Heart right ventricle (tissue), 16 donors: Measurements from ENCODE around the gene PPM1N. TPM values are rescaled to one million over a fixed set of nuclear protein-coding genes. Genes with fewer than 3 reads are reported as not detected.
A peak's percentile ranks its signal among the peaks of the same experiment; 100 is the strongest.

ENCODE experiments used
- ATAC-seq, 8 donors: fragments of 200-7000 bp; cut with Tn5 transposase; one replicate each; pipeline ENCODE4 v1.9.1; 2020; ENCODE audit warnings: mild to moderate bottlenecking in 8 of 8, moderate library complexity in 8 of 8, moderate number of reproducible peaks in 1 of 8
- DNase-seq, 2 donors: peaks; one replicate each; pipeline ENCODE4 v3.0.0-alpha.2; 2020
- H3K27ac ChIP-seq, 10 donors: fragments of 200-600 bp; sonication (generic) in 2 of 10; one replicate each; pipeline versions ENCODE4 v1.5.0 to v1.8.0; 2020 to 2022; ENCODE audit warnings: mild to moderate bottlenecking in 3 of 10
- H3K27me3 ChIP-seq, 7 donors: fragments of 200-600 bp; one replicate each; pipeline ENCODE4 v1.8.0; 2021 to 2022; ENCODE audit warnings: mild to moderate bottlenecking in 2 of 7
- H3K36me3 ChIP-seq, 9 donors: fragments of 200-600 bp; sonication (generic) in 1 of 9; one replicate each; pipeline versions ENCODE4 v1.5.0 to v1.8.0; 2020 to 2022; ENCODE audit warnings: mild to moderate bottlenecking in 2 of 9
- H3K4me1 ChIP-seq, 9 donors: fragments of 200-600 bp; sonication (generic) in 1 of 9; one replicate each; pipeline versions ENCODE4 v1.5.0 to v1.8.0; 2020 to 2022; ENCODE audit warnings: mild to moderate bottlenecking in 4 of 9
- H3K4me3 ChIP-seq, 10 donors: fragments of 200-600 bp; sonication (generic) in 2 of 10; one replicate each; pipeline versions ENCODE4 v1.5.0 to v1.8.0; 2020 to 2022; ENCODE audit warnings: mild to moderate bottlenecking in 7 of 10, moderate library complexity in 2 of 10
- H3K9me3 ChIP-seq, 11 donors: fragments of 200-600 bp in 10 of 11; sonication (generic) in 2 of 11; one replicate each; pipeline versions ENCODE4 v1.5.0 to v1.8.0; 2013 to 2022; ENCODE audit warnings: mild to moderate bottlenecking in 2 of 11, control low read depth in 1 of 11, moderate library complexity in 1 of 11
- WGBS, 2 donors: extraction: QIAGEN DNeasy Blood & Tissue Kit; methylation state at CpG; one replicate each; pipeline ENCODE4 v1.1.7; 2013; ENCODE audit warnings: inconsistent platforms in 1 of 2; 5-methylcytosine and 5-hydroxymethylcytosine counted together
- intact Hi-C, 10 donors: fragments of 100-400 bp; cut with DNase I; formaldehyde crosslinking; loops; one replicate each; pipeline versions ENCODE4 v1.11.1 to v1.14.2; 2022
- polyA plus RNA-seq, 2 donors: library from polyadenylated mRNA; stranded (reverse); fragments of 200-250 nt; gene quantifications; one replicate each; pipeline ENCODE4 v1.2.3, GENCODE V29; 2013
- total RNA-seq, 10 donors: library from RNA; stranded (reverse); fragmentation: NEBNext Ultra II Directional in 3 of 10; extraction: Animal tissue kit (Norgen Biotek cat#: 25700) in 3 of 10; gene quantifications; one replicate each; pipeline versions ENCODE4 v1.2.1 to v1.2.4, GENCODE V29; 2021 to 2023
- TF ChIP-seq, protein P1 (sequence below), 9 donors: fragments of 200-600 bp; sonication (generic) in 2 of 9; IDR thresholded peaks; one replicate each; pipeline versions ENCODE4 v1.5.0 to v1.8.0; 2021 to 2022; ENCODE audit warnings: antibody characterized with exemption in 9 of 9, mild to moderate bottlenecking in 5 of 9, moderate library complexity in 1 of 9
- donor health status: Arrhythmogenic right ventricular cardiomyopathy.
- donor health status: ischemic (EF 13 %, LVEDD 7.1; RV severe dilation, severe dysfunction).
- donor health status: healthy with polysubstance abuse.
- donor health status: DM: no; HTN: yes; CAD: no.
- donor health status: DM: no; HTN: no; CAD: no.
- donor health status: ischemic (EF 25% LVEDD 6.9; RV normal size, moderate dysfunction).
- donor health status: ischemic (EF 25% LVEDD 5.7; RV mildly dilated, moderate dysfunction).
- donor health status: healthy.
- donor health status: DM: yes; HTN: yes; CAD: no.
- donor health status: Ischemic cardiomyopathy.
- donor health status: ischemic (EF 35%, LVEDD 5.7; RV mildly dilated, moderate dysfunction).
- donor health status: nonischemic (EF 11% LVEDD 7.7; RV severe dilation, severe dysfunction).
- donor health status: DM: yes; HTN: yes; CAD: no.
- donor health status: PGD.
- donor health status: ischemic (EF 29% LVEDD 5.4; RV normal size, mild dysfunction).
- donor health status: nonischemic (EF 23%, LVEDD 6.1; RV moderate dilation, normal function).

Gene PPM1N
- total and polyA plus RNA-seq, 12 donors = 0.32 to 3.6 (median 0.57) TPM; not detected in 5

DNA sequence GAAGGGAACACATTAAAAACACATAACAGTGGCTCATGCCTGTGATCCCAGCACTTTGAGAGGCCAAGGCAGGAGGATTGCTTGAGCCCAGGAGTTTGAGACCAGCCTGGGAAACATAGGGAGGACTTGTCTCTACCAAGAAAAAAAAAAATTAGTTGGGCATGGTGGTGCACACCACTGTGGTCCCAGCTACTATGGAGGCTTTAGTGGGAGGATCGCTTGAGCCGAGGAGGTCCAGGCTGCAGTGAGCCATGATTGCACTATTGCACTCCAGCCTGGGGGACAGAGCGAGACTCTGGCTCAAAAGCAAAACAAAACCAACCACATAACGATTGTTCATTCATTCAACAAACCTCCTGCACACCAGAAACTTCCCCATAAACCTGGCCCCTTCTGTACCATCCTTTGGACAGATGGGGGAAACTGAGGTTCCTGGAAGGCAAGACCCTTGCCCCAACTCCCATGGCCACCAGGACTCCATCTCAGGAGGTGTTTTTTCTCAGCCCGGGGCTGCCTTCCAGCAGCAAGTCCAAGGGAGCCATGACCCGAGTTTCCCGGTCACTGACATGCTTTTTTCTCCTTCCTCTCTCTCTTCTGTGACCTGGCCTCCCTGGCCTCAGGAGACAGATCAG is 26.2 kb upstream of the PPM1N start:
- 44 to 49% methylated on average over 7 of the region's 7 CpGs for WGBS, 2 donors
- ATAC-seq (no peak), DNase-seq (no peak)
- TF ChIP-seq, protein P1, sequence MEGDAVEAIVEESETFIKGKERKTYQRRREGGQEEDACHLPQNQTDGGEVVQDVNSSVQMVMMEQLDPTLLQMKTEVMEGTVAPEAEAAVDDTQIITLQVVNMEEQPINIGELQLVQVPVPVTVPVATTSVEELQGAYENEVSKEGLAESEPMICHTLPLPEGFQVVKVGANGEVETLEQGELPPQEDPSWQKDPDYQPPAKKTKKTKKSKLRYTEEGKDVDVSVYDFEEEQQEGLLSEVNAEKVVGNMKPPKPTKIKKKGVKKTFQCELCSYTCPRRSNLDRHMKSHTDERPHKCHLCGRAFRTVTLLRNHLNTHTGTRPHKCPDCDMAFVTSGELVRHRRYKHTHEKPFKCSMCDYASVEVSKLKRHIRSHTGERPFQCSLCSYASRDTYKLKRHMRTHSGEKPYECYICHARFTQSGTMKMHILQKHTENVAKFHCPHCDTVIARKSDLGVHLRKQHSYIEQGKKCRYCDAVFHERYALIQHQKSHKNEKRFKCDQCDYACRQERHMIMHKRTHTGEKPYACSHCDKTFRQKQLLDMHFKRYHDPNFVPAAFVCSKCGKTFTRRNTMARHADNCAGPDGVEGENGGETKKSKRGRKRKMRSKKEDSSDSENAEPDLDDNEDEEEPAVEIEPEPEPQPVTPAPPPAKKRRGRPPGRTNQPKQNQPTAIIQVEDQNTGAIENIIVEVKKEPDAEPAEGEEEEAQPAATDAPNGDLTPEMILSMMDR (IDR thresholded peaks at IDR 0.05) = no peak
- Histone ChIP-seq H3K27me3 (peaks cover 0 to 46% (median 0%) of the 10 kb centered on the region in 7 donors), H3K27ac (no peak overlapping the region), H3K9me3 (no peaks in the 10 kb centered on the region), H3K36me3 (no peaks in the 10 kb centered on the region), H3K4me3 (peak overlapping the region in 7 of 10 donors; percentile 9 to 41 (median 30)), H3K4me1 (peaks cover 8 to 47% (median 35%) of the 10 kb centered on the region in 9 donors)
- intact Hi-C loops = loop anchor here in 1 of 10 donors (10.0 kb wide), 1 partner anchor 47 kb away; the partner anchor contains the start of gene ERCC1

DNA sequence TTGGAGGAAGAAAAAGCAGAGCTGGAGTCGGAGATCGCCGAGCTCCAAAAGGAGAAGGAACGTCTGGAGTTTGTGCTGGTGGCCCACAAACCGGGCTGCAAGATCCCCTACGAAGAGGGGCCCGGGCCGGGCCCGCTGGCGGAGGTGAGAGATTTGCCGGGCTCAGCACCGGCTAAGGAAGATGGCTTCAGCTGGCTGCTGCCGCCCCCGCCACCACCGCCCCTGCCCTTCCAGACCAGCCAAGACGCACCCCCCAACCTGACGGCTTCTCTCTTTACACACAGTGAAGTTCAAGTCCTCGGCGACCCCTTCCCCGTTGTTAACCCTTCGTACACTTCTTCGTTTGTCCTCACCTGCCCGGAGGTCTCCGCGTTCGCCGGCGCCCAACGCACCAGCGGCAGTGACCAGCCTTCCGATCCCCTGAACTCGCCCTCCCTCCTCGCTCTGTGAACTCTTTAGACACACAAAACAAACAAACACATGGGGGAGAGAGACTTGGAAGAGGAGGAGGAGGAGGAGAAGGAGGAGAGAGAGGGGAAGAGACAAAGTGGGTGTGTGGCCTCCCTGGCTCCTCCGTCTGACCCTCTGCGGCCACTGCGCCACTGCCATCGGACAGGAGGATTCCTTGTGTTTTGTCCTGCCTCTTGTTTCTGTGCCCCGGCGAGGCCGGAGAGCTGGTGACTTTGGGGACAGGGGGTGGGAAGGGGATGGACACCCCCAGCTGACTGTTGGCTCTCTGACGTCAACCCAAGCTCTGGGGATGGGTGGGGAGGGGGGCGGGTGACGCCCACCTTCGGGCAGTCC is 25.5 kb upstream of the PPM1N start:
- H3K36me3 ChIP-seq = no peaks in the 10 kb centered on the region
- ATAC-seq (no peak), DNase-seq (no peak)
- intact Hi-C loops = loop anchor here in 1 of 10 donors (10.0 kb wide), 1 partner anchor 48 kb away; the partner anchor contains the start of gene ERCC1
- H3K27me3 ChIP-seq = peaks cover 0 to 46% (median 0%) of the 10 kb centered on the region in 7 donors
- 10 to 16% methylated on average over 41 to 44 of the region's 44 CpGs for WGBS, 2 donors
- no peaks in the 10 kb centered on the region for H3K9me3 ChIP-seq
- H3K27ac ChIP-seq = peak overlapping the region in 2 of 10 donors; percentile 2 to 39
- peaks cover 8 to 49% (median 37%) of the 10 kb centered on the region in 9 donors for H3K4me1 ChIP-seq
- TF ChIP-seq, protein P1 (IDR thresholded peaks at IDR 0.05) = no peak
- peak overlapping the region in 8 of 10 donors; percentile 9 to 41 (median 30) for H3K4me3 ChIP-seq

- ATAC-seq (no peak), DNase-seq (no peak)
- Histone ChIP-seq H3K36me3 (no peaks in the 10 kb centered on the region), H3K4me3 (peak overlapping the region in 1 of 10 donors; percentile 17), H3K27ac (no peak overlapping the region), H3K27me3 (peaks cover 0 to 46% (median 0%) of the 10 kb centered on the region in 7 donors), H3K9me3 (no peaks in the 10 kb centered on the region), H3K4me1 (peaks cover 5 to 49% (median 38%) of the 10 kb centered on the region in 9 donors)
- TF ChIP-seq, protein P1 (IDR thresholded peaks at IDR 0.05) = no peak
- WGBS, 2 donors = 39 to 44% methylated on average over 5 of the region's 5 CpGs
- intact Hi-C loops = loop anchor here in 1 of 10 donors (10.0 kb wide), 1 partner anchor 49 kb away; the partner anchor contains the start of gene ERCC1
These were observed 24.9 kb upstream of the PPM1N start for GRCh38 chr19:45473367-45473681.
